Neural progenitor cell (in vitro differentiated cells): ENCODE measurements around the gene ZNF783.

Source experiments
- EZH2phosphoT487 ChIP-seq: fragments of 200-600 bp; sonication (generic); IDR thresholded peaks from 2 replicates; pipeline ENCODE4 v1.6.1; 2017; ENCODE audit warnings: antibody characterized with exemption
- TF ChIP-seq, protein P1 (sequence below): fragments of 200-600 bp; sonication (generic); IDR thresholded peaks from 2 replicates; pipeline ENCODE4 v1.5.1; 2017; ENCODE audit warnings: antibody characterized with exemption, mild to moderate bottlenecking

DNA sequence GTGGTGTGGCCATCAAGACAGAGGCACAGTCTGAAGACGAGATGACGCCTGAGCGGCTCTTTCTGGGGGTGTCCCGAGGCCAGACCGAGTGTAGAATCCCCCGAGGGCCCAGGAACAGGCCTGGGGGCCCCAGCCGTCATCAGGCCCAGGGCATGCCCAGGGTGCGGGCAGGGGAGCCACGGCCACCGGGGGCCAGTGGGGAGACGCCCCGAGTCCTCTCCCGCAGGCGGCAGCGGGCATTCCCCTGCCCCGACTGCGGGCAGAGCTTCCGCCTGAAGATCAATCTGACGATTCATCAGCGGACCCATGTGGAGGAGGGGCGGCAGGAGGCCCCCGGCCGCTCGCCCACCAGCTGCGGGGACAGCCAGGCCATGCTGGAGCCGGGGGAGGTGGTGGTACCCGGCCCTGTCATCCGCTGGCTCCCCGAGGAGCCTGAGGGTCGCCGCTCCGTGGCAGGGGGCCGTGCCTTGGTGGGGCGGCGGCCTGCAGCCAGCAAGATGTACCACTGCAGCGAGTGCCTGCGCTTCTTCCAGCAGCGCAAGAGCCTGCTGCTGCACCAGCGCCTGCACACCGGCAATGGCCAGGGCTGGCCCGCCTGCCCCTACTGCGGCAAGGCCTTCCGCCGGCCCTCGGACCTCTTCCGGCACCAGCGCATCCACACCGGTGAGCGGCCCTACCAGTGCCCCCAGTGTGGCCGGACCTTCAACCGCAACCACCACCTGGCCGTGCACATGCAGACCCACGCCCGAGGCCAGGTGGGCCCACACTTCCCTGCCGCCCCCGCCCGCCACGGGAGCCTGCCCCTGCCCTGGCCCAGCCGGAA is 19.7 kb downstream of the ZNF783 start:
- TF ChIP-seq, protein P1, sequence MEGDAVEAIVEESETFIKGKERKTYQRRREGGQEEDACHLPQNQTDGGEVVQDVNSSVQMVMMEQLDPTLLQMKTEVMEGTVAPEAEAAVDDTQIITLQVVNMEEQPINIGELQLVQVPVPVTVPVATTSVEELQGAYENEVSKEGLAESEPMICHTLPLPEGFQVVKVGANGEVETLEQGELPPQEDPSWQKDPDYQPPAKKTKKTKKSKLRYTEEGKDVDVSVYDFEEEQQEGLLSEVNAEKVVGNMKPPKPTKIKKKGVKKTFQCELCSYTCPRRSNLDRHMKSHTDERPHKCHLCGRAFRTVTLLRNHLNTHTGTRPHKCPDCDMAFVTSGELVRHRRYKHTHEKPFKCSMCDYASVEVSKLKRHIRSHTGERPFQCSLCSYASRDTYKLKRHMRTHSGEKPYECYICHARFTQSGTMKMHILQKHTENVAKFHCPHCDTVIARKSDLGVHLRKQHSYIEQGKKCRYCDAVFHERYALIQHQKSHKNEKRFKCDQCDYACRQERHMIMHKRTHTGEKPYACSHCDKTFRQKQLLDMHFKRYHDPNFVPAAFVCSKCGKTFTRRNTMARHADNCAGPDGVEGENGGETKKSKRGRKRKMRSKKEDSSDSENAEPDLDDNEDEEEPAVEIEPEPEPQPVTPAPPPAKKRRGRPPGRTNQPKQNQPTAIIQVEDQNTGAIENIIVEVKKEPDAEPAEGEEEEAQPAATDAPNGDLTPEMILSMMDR = no peak
- TF ChIP-seq EZH2phosphoT487 = no peak
